Skin of body (tissue), 2 donors: Measurements from ENCODE around the gene ELF3. TPM values are rescaled to one million over a fixed set of nuclear protein-coding genes. Genes with fewer than 3 reads are reported as not detected.
"Not testable (repeated sequence)": the region's sequence is repeated elsewhere in the genome, so short reads cannot be mapped to it uniquely, and the experiment has no call there.

ENCODE experiments used
- DNase-seq: peaks from one replicate; lab custom pipeline; 2025; lab: John Stamatoyannopoulos, UW
- total RNA-seq: library from RNA; depleted of rRNA; stranded (reverse); fragments of >200 nt; gene quantifications from one replicate; pipeline ENCODE4 v1.2.3, GENCODE V29; 2014

The ELF3 gene
- total RNA-seq, 1 donor from 2014 or later, result 14.0 TPM

DNA sequence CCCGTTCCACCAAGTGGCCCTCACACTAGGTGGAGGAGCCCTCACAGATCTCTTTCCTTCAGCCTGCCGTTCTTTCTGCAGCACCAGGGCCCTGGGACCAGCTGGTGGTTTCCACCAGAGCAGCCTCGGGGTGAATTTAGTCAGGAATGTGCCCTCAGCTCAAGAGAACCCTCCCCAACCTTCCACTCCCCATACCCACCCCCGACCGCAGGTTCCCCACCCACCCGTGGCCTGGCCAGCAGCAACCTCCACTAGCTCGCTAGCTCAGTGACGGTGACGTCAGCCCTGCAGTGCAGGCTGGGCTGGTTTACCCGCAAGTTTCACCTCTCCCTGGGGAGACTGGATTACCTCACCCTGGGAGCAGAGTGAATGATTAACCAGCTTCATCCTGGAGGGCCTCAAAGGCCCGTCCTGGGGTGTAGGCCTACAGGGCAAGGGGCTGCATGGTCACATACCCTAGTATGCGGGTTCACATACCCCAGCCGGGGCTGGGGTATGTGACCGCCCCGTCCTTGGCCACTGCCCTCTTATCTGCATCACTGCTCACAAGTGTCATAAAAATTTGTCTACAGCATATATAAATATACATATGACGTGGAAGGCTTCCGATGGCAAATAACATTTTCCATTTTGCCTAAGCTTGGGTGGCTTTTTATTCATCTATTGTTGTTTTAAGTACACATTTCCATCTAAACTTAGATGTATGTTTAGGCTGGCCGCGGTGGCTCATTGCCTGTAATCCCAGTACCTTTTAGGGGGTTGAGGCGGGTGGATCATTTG, 24.5 kb downstream of the ELF3 start:
- peak; percentile 7 for DNase-seq

DNA sequence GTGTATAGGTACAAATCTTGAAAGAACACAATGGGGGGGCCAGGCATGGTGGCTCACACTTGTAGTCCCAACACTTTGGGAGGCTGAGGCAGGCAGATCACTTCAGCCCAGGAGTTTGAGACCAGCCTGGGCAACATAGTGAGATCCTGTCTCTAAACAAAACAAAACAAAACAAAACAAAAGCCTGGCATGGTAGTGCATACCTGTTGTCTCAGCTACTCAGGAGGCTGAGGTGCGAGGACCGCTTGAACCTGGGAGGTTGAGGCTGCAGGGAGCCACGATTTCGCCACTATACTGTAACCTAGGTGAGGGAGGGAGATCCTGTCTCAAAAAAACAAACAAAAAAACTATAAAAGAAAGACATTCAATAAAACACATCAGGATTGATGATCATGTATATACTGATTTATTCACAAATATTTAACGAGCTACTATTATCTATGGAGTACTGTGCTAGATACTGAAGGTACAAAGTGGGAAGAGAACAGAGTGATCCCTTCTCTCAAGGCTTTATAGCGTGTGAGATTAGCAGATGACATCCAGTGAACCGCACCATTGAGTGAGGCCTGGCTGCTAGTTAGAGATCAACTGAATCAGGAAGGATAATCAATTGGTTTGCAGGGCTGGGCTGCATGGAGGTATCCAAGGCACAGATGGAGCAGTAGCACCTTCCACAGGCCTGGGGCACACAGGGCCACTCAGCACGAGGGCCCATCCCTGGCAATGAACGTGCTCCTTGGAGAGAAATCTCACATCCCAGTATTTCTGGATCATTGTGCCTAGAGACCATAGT, 26.4 kb downstream of the ELF3 start:
- no peak for DNase-seq

DNA sequence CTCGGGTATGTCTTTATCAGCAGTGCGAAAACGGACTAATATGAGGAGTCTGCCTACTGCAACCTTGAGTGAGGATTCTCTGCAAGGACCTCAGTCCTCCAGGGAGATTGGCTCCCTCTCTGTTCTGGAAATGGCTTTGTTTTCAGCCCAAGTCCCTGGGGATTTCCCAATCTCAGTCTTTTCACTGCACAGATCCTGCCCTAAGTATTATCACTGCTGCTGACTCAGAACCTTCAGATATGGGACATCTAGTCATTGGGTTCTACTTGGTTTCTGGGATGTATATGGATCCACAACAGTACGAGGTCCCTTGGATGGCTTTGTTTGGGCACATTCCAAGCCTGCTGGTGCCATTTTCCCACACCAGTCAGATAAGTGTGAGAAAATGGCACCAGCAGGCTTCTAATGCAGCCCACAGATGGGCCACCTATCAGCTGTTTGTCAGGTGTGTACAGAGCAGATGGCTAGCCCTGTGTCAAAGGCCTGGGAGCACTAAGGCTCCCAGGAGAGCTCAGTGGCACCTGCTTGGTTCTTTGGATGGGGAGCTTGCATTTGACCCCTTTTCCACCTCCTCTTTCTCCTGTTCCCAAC, 27.4 kb downstream of the ELF3 start:
- no peak for DNase-seq

DNA sequence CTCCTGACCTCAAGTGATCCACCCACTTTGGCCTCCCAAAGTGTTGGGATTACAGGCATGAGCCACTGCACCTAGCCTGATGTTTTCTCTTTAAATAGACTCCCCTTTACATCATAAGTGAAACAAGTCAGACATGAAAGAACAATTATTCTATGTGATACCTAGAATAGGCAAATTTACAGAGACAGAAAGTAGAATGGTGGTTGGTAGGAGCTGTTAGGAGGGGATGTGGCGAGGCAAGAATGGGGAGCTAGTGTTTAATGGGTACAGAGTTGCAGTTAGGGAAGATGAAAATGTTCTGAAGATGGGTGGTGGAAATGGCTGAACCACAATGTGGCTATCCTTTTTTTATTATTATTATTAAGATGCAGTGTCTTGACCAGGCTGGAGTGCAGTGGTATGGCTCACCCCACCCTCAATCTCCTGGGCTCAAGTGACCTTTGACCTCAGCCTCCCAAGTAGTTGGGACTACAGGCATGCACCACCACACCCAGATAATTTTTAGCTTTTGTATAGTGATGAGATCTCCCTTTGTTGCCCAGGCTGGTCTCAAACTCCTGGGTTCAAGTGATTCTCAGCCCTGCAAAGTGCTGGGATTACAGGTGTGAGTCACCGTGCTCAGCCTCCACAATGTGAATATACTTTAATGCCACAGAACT, 28.4 kb downstream of the ELF3 start:
- DNase-seq, result no peak

DNA sequence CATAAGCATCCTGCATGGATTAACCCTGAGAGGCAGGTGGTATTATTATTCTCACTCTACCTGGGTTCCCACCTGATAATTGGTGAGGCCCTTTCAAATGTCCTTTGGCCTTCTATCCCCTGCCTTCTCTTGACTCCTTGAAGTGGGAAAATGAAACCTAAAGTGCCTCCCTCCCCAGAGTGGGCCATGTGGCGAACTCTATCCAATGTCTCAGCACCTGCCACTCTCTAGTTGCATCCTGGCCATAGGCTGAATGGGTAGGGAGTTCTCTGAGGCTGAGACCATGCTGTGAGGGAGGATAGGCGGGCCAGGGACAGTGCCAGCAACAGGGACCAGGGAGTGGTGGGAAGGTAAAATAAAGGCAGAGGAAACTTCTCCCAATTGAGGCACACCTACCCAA, 35.3 kb downstream of the ELF3 start:
- DNase-seq, result no peak

DNA sequence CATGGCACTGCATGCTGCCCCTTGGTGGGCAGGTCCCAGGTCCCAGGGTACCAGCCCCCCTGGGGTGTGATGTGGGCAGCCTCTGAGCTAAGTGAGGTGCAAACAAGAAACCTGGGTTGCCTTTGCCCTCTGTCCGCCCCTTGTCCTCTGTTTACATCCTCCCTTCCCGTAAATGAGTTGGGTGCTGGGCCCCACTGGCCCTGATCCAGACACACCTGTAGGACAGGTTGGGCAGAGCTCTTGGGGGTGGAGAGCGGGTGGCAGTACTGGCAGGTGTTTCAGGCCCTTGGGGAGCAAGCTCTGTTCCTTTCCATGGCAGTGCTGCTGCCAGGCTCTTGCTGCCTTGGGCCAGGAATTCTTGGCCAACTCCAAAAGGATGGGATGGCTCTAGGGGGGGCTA, 35.8 kb downstream of the ELF3 start:
- peak; percentile 3 for DNase-seq

DNA sequence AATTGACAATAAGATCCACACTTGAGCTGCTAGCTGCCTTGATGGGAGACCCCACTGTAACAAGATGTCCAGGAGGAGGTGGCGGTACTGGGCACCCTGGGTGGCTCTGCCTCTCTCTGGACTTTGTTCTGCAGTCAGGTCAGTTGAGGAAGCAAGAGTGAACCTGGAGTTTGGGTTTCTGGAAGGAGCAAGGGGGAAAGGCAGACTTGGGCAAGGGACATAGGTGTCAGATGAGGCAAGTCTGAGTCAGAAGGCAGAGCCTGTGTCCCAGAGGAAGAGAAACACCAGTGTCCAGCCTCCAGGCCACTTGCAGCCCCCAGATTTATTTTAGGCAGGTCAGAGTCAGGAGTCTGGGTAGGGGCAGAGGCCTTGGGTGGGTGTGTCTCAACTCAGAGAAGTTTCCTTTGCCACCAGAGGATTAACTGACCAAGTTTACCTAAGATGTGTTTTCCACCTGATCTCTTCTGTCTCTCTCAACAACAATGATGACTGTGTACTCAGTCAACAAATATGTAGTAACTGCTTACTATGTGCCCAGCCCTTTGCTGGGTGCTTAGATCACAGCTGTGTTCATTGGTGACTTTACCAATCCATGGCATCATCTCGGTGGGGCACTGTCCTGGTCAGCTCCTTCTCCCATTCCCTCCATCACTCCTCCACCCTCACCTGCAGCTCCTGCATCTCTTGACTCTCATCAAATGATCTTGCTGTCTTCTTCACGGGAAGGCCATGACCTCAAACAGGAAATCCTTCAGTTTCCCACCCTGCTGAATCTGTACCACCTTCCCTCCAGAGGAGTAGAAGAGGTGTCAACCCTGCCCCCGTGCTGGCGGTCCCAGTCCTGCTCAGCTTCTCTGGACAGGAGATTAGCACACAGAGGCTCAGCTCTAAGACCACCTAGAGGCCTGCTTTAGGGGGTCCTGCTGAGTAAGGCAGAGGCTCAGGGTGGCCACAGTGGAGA, 36.6 kb downstream of the ELF3 start:
- no peak for DNase-seq

DNA sequence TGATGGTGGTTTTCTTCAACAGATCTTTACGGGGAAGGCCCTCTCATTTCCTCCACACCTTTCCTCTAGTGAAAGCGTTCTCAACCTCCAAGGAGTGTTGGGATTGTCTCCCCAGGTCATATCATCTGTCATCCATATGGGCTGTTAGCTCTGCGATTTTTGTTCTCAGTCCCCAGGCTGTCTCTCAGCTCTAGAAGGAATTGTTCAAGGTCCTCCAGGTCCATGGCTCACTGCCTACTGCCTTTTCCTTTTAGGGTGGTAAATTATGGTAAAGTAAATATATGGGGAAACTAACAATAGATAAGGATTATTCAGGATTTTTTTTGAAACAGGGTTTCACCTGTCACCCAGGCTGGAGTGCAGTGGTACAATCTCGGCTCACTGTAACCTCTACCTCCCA, 37.6 kb downstream of the ELF3 start:
- no peak for DNase-seq

DNA sequence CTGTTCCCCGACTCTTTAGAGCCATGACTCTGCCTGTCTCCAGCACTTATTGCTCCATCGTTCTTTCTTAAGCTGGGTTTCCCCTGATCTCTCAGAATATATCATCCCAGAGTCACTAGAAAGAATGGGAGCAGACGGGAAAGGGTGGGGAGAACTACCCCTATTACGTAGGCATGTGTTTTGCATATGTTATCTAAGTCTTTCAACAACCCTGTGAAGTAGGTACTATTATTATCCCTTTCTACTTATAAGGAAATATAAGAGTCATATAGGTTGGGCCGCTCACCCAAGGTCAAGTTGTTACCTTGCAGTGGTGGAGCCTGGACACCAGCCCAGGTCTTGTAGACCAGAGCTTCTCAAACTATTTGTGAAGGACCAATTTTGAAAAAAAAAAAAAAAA, 38.7 kb downstream of the ELF3 start:
- no peak for DNase-seq

DNA sequence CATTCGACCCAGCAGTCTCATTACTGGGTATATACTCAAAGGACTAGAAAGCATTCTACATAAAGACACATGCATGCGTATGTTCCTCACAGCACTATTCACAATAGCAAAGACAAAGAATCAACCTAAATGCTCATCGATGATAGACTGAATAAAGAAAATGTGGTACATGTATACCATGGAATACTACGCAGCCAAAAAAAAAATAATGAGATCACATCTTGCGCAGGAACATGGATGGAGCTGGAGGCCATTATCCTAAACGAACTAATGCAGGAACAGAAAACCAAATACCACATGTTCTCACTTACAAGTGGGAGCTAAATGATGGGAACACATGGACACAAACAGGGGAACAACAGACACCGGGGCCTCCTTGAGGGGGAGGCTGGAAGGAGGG, 43.7 kb downstream of the ELF3 start:
- no peak for DNase-seq

DNA sequence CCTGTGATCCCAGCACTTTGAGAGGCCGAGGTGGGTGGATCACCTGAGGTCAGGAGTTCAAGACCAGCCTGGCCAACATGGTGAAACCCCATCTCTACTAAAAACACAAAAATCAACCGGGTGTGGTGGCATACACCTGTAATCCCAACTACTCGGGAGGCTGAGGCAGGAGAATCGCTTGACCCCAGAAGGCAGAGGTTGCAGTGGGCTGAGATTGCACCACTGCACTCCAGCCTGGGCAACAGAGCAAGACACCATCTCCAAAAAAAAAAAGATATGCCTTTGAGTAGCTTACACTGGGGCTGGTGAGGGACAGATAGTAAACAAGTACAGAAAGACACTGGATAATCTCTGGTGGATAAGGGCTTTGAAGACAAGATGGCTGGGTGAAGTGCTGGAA, 44.3 kb downstream of the ELF3 start:
- not testable (repeated sequence) for DNase-seq

DNA sequence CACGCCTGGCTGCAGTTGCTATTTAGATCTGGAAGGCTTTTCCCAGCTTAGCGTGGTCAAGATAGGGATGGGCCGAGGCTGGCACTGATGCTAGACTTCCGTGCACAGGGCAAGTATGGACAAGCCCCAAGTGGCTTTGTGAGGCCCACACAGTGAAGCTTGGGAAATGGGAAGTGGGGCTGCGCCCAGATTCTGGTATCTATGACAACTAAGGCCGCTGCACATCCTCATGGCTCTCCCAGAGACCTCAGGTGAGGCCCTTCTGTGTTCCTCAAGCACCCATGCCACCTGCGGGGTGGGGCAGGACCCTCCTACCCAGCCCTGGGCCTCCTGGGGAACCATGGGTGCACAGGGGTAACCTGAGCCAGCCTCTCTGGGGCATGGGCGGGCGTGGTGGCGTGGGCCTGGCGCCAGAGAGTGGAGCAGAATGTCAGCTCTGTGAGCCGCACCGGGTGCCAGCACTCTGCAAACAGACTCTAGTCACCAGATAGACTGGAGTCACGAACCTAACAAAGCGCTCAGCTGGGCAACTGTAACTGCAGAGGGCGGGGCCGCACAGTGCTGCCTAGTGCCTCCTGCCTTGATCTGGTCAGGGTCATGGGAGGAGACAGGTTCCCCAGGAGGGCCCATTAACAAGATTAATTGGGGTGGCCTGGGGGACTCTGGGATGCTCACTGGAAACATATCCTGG, 46.4 kb downstream of the ELF3 start:
- DNase-seq, result no peak

DNA sequence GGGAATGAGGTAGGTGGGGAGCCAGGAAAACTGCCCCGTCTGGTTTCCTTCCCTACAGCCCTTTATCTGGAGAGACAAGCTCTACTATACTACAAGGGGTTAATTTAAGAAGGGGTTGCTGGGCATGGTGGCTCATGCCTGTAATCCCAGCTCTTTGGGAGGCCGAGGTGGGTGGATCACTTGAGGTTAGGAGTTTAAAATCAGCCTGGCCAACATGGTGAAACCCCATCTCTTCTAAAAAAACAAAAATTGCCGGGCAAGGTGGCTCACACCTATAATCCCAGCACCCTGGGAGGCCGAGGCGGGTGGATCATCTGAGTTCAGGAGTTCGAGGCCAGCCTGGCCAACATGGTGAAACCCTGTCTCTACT, 46.9 kb downstream of the ELF3 start:
- DNase-seq, result not testable (repeated sequence)

DNA sequence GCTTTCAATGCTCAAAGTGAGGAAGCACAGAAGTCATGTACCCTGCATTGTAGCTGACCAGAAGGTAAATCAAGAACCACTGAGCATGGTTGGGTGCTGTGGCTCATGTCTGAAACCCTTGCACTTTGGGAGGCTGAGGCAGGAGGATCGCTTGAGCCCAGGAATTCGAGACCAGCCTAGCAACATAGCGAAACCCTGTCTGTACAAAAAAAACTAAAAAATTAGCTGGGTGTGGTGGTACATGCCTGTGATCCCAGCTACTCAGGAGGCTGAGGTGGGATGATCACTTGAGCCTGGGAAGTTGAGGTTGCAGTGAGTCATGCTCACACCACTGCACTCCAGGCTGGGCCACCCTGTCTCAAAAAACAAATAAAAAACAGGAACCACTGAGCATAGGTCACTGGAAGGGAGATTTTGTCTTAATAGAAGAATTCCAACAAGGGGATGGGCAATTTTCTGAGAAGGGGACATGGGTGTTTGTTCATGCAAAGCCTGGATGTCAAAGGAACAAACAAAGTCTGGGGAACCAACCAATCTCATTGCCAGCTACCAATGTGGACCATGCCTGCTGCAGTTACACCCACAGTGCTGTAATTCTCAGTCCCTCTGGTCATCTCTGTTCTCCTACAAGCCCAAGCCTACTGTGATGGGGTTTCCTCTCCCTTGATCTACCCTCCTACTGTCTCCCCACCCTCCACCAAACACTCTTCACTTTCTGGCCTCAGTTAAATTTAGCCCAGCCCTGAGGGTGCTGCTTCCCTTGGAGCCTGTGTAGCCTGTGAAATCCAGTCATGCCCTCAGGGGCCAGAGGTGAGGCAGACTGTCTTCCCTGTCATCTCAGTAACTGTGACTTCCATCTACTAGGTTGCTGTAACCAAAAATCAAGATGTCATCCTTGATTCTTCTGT, 47.9 kb downstream of the ELF3 start:
- no peak for DNase-seq

DNA sequence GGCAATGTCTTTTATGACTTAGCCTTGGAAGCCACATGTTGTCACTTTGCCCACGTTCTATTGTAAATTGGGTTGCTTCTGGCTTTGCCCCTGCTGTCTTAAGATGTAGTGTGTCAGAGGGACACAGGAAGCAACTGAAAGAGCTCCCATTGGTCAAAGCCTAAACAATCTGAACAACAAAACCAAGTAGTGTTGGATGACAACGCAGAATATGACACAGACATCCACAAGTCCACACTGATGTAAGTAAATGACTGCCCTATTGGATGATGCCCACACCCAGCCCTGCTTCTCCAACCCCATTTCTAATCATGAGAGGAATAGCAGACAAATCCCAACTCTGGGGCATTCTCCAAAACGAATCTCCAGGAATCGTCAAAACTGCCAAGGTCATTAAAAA, 50.7 kb downstream of the ELF3 start:
- no peak for DNase-seq

DNA sequence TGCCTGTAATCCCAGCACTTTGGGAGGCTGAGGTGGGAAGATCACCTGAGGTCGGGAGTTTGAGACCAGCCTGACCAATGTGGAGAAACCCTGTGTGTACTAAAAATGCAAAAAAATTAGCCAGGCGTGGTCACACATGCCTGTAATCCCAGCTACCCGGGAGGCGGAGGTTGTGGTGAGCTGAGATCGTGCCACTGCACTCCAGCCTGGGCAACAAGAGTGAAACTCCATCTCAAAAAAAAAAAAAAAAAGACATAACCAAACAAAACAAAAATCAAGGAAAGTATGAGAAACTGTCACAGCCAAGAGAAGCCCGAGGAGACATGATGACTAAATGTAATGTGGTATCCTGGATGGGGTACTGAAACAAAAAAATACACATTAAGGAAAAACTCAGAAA, 51.4 kb downstream of the ELF3 start:
- not testable (repeated sequence) for DNase-seq

DNA sequence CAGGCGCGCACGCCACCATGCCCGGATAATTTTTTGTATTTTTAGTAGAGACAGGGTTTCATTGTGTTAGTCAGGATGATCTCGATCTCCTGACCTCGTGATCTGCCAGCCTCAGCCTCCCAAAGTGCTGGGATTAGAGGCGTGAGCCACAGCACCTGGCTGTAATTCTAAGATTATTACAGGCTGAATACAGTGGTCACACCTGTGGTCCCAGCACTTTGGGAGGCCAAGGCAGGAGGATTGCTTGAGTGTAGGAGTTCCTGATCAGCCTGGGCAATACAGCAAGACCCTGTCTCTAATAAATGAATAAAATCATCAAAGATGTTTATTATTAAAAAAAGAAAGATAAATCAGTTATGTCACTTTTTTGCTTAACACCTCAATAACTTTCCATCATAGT, 52.2 kb downstream of the ELF3 start:
- not testable (repeated sequence) for DNase-seq

DNA sequence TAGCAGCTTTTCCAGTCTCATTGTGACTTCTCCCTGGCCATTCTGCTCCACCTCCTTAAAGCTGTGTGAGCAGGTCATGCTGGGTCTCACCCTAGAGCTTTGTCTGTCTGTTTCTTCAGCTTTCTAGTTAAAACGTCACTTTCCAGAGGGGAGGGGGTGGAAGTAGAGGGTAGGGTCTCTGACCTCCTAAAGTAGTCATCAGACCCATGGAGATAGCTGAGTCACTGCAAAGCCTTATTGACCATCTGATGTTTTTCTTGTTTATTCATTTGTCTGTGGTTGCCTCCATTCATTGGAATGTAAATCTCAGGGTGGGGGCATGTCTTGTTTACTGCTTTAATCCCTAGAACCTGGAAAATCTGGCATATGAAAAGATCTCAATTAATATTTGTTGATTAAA, 52.7 kb downstream of the ELF3 start:
- DNase-seq, result no peak

DNA sequence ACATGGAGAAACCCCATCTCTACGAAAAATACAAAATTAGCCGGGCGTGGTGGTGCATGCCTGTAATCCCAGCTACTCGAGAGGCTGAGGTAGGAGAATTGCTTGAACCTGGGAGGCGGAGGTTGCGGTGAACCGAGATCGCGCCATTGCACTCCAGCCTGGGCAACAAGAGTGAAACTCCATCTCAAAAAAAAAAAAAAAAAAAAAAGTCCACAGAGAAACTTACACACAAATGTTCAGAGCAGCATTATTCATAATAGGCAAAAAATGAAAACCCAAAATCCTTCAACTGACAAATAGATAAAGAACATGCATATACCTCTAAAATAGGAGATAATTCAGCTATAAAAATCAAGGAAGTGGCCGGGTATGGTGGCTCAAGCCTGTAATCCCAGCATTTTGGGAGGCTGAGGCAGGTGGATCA, 54.5 kb downstream of the ELF3 start:
- DNase-seq, result not testable (repeated sequence)
